Ramos (cell line): ENCODE results near the gene CCDC148.

Experiments
- in situ Hi-C: fragments of 300-500 bp; cut with MboI; formaldehyde crosslinking; loops from one replicate; pipeline ENCODE4 v1.14.3; 2022; ENCODE audit warnings: low sequenced_read_pairs; ENCODE audit not compliant: unreplicated experiment

The CCDC148 gene

GRCh38 chr2:158134055-158134454 is 322.5 kb downstream of the CCDC148 start:
- in situ Hi-C loops, result no loop called here

- in situ Hi-C loops, result no loop called here
Observed at GRCh38 chr2:158131919-158132566, 324.5 kb downstream of the CCDC148 start.

DNA sequence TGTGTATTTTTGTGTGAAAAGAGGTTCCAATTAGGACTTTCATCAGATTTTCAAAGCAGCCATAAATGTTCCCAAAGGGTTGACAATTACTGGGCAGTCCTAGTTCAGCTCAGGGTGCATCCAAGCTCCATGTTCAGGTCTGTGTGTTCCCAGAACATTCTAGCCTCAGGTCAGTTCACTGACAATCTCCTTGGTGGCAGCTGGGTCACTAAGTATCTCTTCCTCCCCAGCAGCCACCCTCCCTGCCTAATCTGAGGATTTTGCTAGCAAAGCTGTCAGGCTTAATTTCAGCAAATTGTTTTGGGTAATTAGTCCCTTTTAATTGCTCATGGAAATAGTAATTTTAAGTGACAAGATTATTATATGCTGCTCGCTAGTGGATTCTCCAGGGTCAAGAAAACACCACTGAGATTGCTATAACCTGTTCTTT is 325.1 kb downstream of the CCDC148 start:
- in situ Hi-C loops, result no loop called here

DNA sequence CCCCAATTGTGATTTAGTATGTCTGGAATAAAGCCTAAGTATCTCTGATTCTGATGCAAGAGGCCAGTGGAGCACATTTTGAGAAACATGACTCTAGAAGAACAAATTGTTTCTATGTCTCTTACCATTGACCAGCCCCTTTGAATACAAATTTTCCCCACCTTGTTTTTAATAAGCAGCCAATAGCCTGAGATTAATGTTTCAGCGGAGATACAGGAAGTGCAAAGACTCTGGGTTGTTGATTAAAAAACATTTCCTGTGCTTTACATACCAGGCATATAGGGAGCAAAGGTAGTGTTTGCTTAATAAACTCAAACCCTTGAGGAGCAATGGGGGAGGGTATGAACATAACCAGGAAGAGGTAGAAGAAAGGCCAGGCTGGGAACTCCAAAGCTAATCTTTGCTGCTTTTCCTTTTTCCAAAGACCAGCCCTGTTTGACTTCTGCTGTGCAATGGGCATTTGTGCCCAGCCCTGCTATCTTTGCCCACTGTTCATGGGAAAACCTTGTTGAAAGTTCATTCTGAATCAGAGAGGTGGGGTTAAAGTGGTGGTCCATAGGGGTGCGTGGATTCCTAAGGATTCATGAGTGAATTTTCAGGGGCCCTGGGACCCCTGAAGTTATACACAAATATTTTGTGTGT is 325.6 kb downstream of the CCDC148 start:
- in situ Hi-C loops, result no loop called here

DNA sequence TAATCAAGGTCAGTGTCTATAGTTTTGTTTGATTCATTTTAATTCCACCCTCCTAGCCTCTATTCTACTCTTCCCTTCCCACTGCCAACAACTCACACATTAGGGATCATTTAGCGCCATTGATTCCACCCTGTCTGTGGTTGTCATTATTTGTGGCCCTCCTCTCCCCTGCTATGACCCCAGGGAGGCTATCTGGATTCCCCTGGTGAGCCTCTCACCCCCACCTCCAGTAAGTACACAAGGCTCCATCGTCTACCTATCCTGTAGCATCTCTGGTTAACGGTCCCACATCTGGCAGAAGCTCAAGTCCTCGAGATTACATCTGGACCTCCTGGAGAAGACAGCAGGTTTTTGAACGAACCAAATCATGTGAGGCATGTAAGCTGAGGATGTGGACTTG is 327.5 kb downstream of the CCDC148 start:
- in situ Hi-C loops, result no loop called here

DNA sequence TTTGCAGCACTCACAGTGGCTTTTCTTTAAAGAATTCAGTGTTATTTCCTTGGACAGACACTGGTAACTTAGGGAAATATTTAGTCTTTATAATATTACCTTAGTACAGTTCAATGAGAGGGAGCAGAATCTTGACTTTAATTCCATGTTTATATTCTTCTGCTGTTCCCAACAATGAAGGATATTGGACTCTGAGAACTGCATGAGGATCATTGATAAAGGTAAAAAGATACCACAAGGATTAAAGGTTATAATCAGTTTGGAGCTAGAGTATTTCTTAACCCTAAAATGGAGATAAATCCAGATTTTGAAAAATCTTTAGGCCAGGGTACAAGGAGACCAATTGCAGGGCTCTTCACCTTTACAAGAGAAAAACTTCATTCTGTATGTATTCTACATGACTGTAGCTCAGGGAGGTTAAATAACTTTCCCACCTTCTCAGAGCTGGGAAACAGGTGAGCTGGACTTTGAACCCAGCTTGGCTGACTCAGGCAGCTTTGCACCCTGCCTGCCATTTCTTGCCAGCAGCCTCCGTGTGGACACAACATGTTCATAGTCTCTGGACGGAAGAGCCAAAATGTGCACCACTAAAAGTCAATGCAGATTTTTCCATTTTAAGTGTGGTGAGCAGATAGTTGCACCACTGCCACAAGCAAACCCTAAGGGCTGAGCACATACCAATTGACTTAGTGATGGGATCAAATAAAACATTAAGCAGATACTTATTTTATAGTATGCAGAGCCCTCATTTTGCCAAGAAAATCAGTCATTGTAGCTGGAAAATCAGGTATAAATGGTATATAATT is 328.2 kb downstream of the CCDC148 start:
- in situ Hi-C loops, result no loop called here

GRCh38 chr2:158127380-158127804 is 329.2 kb downstream of the CCDC148 start:
- in situ Hi-C loops, result no loop called here

GRCh38 chr2:158125756-158126498 is 330.6 kb downstream of the CCDC148 start:
- in situ Hi-C loops, result no loop called here

DNA sequence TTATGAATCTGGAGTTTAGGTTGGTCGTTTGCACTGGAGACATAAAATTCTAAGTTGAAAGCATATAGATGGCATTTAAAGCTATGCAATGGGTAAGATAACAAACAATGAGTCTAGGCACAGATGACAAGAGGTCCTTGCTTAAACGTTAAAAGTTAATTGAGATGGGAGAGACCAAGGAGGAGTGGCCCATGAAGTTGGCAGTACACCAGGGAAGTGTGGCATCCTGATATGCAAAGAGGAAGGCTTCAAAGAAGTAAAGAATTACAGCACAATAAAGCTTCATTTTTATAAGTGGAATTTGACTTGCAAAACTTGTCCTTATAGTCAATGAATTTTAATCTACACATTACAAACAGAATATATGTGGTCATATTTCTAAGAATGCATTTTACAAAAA is 331.7 kb downstream of the CCDC148 start:
- in situ Hi-C loops, result no loop called here
